ENCODE results near the gene ACTN1. TPM values are rescaled to one million over a fixed set of nuclear protein-coding genes. Genes with fewer than 3 reads are reported as not detected.

The ACTN1 gene
- total and polyA plus RNA-seq, 2 experiments from 2014 or later, result 121 to 280 TPM

DNA sequence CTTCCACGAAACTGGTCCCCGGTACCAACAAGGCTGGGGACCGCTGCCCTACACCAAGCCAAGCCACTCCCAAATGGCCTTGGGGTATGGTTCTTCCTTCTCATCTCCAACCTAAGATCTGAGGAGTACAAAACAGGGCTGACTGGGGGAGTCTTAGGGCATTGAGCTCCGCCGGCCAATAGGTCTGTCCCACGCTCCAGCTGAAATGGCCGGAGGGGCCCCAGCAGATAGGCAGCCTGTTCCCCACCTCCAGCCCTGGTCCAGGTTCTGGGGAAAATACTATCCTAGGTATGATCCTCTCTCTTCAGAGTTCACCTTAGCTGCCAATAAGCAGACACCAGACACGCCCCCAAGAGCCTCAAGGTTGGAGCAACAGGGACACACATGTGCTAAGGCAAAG, 90.2 kb downstream of the ACTN1 start:
- Mint-ChIP-seq H3K4me1 (no peaks in the 10 kb centered on the region), H3K27ac (no peak overlapping the region)
- no peaks in the 10 kb centered on the region for H3F3A ChIP-seq (replicated peaks; ENCODE audit: low read depth)

DNA sequence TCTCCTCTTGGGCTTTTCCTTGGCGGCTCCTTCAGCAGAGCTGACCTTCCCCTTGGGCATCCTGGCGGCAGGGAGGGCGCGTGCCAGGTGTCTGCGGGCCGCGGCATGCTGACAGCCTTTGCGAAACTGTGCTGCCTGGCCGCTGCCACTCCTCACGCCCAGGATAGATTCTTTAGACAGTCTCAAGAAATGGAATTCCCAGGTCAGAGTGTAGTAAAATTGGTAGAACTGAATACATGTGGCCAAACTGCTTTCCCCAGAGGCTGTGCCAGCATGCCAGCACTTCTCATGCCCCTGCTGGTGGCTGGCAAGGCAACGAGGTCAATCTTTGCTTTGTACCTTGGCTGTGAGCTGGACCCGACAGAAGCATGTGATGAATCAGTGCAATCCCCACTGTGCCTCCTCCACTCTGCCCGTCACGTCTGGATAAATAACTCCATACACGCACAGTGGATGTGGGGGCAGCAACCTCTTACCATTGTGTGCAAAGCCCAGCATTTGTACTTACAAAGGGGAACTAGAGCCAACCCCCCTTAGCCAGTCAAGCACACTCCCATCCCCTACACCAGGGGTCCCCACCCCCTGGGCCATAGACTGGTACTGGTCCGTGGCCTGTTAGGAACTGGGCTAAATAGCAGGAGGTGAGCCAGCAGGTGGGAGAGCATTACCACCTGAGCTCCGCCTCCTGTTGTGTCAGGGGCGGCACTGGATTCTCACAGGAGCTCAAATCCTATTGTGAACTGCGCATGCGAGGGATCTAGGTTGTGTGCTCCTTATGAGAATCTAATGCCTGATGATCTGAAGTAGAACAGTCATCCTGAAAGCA, 90.9 kb downstream of the ACTN1 start:
- H3K4me1 ChIP-seq (ENCODE audit: insufficient read depth), result no peaks in the 10 kb centered on the region
- H3K27me3 Mint-ChIP-seq (ENCODE audit: insufficient read depth, low read depth, poor library complexity), result peaks cover 12% of the 10 kb centered on the region
- no peak overlapping the region for H3K27ac Mint-ChIP-seq
- no peak overlapping the region for H3K4me3 ChIP-seq
- no peaks in the 10 kb centered on the region for H3K27me3 ChIP-seq (ENCODE audit: insufficient read depth)
- H3K36me3 Mint-ChIP-seq (ENCODE audit: low read depth), result peaks cover 95% of the 10 kb centered on the region
- peaks cover 8% of the 10 kb centered on the region; the same call in 1 of the 2 replicates for H4K20me1 ChIP-seq (replicated peaks; ENCODE audit: insufficient read depth)
- peaks cover 37% of the 10 kb centered on the region for H3K36me3 ChIP-seq (ENCODE audit: insufficient read depth)
- no peaks in the 10 kb centered on the region; the same call in 2 of the 3 replicates for H3K9me3 Mint-ChIP-seq
- no peaks in the 10 kb centered on the region for H3K79me2 ChIP-seq (replicated peaks; ENCODE audit: insufficient read depth)
- H3K4me2 ChIP-seq, result no peak overlapping the region
- no peaks in the 10 kb centered on the region for H3K4me1 Mint-ChIP-seq
- no peak overlapping the region for H3K4me3 Mint-ChIP-seq
- no peaks in the 10 kb centered on the region for H3K9me2 ChIP-seq (ENCODE audit: insufficient read depth)
- no peak for DNase-seq (ENCODE audit: low spot score)
- H3K27ac ChIP-seq (ENCODE audit: low read depth), result no peak overlapping the region
- no peak for ATAC-seq
- no peaks in the 10 kb centered on the region for H3F3A ChIP-seq (replicated peaks; ENCODE audit: low read depth)
- H2AFZ ChIP-seq, result no peak overlapping the region
- TF ChIP-seq NANOG (IDR thresholded peaks at IDR 0.05; ENCODE audit: borderline replicate concordance), result no peak
- TF ChIP-seq, protein P1, sequence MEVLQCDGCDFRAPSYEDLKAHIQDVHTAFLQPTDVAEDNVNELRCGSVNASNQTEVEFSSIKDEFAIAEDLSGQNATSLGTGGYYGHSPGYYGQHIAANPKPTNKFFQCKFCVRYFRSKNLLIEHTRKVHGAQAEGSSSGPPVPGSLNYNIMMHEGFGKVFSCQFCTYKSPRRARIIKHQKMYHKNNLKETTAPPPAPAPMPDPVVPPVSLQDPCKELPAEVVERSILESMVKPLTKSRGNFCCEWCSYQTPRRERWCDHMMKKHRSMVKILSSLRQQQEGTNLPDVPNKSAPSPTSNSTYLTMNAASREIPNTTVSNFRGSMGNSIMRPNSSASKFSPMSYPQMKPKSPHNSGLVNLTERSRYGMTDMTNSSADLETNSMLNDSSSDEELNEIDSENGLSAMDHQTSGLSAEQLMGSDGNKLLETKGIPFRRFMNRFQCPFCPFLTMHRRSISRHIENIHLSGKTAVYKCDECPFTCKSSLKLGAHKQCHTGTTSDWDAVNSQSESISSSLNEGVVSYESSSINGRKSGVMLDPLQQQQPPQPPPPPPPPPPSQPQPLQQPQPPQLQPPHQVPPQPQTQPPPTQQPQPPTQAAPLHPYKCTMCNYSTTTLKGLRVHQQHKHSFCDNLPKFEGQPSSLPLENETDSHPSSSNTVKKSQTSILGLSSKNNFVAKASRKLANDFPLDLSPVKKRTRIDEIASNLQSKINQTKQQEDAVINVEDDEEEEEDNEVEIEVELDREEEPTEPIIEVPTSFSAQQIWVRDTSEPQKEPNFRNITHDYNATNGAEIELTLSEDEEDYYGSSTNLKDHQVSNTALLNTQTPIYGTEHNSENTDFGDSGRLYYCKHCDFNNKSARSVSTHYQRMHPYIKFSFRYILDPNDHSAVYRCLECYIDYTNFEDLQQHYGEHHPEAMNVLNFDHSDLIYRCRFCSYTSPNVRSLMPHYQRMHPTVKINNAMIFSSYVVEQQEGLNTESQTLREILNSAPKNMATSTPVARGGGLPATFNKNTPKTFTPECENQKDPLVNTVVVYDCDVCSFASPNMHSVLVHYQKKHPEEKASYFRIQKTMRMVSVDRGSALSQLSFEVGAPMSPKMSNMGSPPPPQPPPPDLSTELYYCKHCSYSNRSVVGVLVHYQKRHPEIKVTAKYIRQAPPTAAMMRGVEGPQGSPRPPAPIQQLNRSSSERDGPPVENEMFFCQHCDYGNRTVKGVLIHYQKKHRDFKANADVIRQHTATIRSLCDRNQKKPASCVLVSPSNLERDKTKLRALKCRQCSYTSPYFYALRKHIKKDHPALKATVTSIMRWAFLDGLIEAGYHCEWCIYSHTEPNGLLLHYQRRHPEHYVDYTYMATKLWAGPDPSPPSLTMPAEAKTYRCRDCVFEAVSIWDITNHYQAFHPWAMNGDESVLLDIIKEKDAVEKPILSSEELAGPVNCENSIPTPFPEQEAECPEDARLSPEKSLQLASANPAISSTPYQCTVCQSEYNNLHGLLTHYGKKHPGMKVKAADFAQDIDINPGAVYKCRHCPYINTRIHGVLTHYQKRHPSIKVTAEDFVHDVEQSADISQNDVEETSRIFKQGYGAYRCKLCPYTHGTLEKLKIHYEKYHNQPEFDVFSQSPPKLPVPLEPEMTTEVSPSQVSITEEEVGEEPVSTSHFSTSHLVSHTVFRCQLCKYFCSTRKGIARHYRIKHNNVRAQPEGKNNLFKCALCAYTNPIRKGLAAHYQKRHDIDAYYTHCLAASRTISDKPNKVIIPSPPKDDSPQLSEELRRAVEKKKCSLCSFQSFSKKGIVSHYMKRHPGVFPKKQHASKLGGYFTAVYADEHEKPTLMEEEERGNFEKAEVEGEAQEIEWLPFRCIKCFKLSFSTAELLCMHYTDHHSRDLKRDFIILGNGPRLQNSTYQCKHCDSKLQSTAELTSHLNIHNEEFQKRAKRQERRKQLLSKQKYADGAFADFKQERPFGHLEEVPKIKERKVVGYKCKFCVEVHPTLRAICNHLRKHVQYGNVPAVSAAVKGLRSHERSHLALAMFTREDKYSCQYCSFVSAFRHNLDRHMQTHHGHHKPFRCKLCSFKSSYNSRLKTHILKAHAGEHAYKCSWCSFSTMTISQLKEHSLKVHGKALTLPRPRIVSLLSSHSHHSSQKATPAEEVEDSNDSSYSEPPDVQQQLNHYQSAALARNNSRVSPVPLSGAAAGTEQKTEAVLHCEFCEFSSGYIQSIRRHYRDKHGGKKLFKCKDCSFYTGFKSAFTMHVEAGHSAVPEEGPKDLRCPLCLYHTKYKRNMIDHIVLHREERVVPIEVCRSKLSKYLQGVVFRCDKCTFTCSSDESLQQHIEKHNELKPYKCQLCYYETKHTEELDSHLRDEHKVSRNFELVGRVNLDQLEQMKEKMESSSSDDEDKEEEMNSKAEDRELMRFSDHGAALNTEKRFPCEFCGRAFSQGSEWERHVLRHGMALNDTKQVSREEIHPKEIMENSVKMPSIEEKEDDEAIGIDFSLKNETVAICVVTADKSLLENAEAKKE (CRISPR knock-in tag; IDR thresholded peaks at IDR 0.05), result no peak
- TF ChIP-seq, protein P2, sequence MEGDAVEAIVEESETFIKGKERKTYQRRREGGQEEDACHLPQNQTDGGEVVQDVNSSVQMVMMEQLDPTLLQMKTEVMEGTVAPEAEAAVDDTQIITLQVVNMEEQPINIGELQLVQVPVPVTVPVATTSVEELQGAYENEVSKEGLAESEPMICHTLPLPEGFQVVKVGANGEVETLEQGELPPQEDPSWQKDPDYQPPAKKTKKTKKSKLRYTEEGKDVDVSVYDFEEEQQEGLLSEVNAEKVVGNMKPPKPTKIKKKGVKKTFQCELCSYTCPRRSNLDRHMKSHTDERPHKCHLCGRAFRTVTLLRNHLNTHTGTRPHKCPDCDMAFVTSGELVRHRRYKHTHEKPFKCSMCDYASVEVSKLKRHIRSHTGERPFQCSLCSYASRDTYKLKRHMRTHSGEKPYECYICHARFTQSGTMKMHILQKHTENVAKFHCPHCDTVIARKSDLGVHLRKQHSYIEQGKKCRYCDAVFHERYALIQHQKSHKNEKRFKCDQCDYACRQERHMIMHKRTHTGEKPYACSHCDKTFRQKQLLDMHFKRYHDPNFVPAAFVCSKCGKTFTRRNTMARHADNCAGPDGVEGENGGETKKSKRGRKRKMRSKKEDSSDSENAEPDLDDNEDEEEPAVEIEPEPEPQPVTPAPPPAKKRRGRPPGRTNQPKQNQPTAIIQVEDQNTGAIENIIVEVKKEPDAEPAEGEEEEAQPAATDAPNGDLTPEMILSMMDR (conservative IDR thresholded peaks at IDR 0.05; ENCODE audit: low read depth in 2 of 2), result no peak
- no peak for TF ChIP-seq EZH2 (IDR thresholded peaks at IDR 0.05; ENCODE audit: low read depth, unreplicated experiment)
- no peak for TF ChIP-seq ZNF114 (CRISPR knock-in tag; IDR thresholded peaks at IDR 0.05)
- TF ChIP-seq, protein P3, sequence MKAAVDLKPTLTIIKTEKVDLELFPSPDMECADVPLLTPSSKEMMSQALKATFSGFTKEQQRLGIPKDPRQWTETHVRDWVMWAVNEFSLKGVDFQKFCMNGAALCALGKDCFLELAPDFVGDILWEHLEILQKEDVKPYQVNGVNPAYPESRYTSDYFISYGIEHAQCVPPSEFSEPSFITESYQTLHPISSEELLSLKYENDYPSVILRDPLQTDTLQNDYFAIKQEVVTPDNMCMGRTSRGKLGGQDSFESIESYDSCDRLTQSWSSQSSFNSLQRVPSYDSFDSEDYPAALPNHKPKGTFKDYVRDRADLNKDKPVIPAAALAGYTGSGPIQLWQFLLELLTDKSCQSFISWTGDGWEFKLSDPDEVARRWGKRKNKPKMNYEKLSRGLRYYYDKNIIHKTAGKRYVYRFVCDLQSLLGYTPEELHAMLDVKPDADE (IDR thresholded peaks at IDR 0.05), result no peak
- TF ChIP-seq JUNB (IDR thresholded peaks at IDR 0.05; ENCODE audit: unreplicated experiment), result no peak

More for the DNA sequence above, 90.2 kb downstream of the ACTN1 start:
- Histone ChIP-seq H3K36me3 (ENCODE audit: insufficient read depth) (peaks cover 36% of the 10 kb centered on the region), H3K79me2 (replicated peaks; ENCODE audit: insufficient read depth) (no peaks in the 10 kb centered on the region), H3K9me2 (ENCODE audit: insufficient read depth) (no peaks in the 10 kb centered on the region), H3K4me3 (no peak overlapping the region), H3K4me1 (ENCODE audit: insufficient read depth) (no peaks in the 10 kb centered on the region), H2AFZ (no peak overlapping the region), H3K27me3 (ENCODE audit: insufficient read depth) (no peaks in the 10 kb centered on the region), H3K27ac (ENCODE audit: low read depth) (no peak overlapping the region), H3K4me2 (no peak overlapping the region), H4K20me1 (replicated peaks; ENCODE audit: insufficient read depth) (0 out of 2 replicates have a peak, but pooled peaks cover 4% of the 10 kb centered on the region)
- Mint-ChIP-seq H3K4me3 (no peak overlapping the region), H3K36me3 (ENCODE audit: low read depth) (peaks cover 95% of the 10 kb centered on the region), H3K9me3 (no peaks in the 10 kb centered on the region; the same call in 2 of the 3 replicates), H3K27me3 (ENCODE audit: insufficient read depth, low read depth, poor library complexity) (peaks cover 12% of the 10 kb centered on the region)
- no peak for DNase-seq (ENCODE audit: low spot score)
- ATAC-seq, result no peak
- TF ChIP-seq, protein P2 (conservative IDR thresholded peaks at IDR 0.05; ENCODE audit: low read depth in 2 of 2), result no peak
